Cardiac fibroblast (primary cell): ENCODE data around the gene YARS1.

ENCODE experiments used
- DNase-seq, 2 donors: peaks; one replicate each; pipeline versions ENCODE4 v3.0.0 to v3.0.0-alpha.2; 2010; ENCODE audit warnings: low read depth in 2 of 2
- H3K4me3 ChIP-seq, 2 donors: replicated peaks in 1 of 2; 1 replicate in 1 of 2; 2 replicates in 1 of 2; pipeline ENCODE4 v1.5.1; 2011; ENCODE audit warnings: low read depth in 2 of 2, low read length in 2 of 2, mild to moderate bottlenecking in 2 of 2, moderate library complexity in 1 of 2
- CTCF ChIP-seq: IDR thresholded peaks from one replicate; pipeline ENCODE4 v1.5.1; 2011; ENCODE audit warnings: low read depth, mild to moderate bottlenecking, low read length, inconsistent platforms

The YARS1 gene

GRCh38 chr1:32786856-32787255 lies 30.3 kb downstream of the YARS1 start:
- H3K4me3 ChIP-seq = no peak overlapping the region
- DNase-seq = peak; percentile 47 to 52
- TF ChIP-seq CTCF = peak; percentile 41

- no peak for DNase-seq
- H3K4me3 ChIP-seq = no peak overlapping the region
- TF ChIP-seq CTCF = no peak
These were observed 32.3 kb downstream of the YARS1 start for GRCh38 chr1:32784817-32785216.

GRCh38 chr1:32783851-32784250 lies 33.3 kb downstream of the YARS1 start:
- H3K4me3 ChIP-seq = no peak overlapping the region
- no peak for DNase-seq
- TF ChIP-seq CTCF = no peak

- TF ChIP-seq CTCF = no peak
- no peak overlapping the region for H3K4me3 ChIP-seq
- peak in 1 of 2 donors; percentile 25 for DNase-seq
These were observed 35.1 kb downstream of the YARS1 start for GRCh38 chr1:32782086-32782485.

- DNase-seq = no peak
- TF ChIP-seq CTCF = no peak
- H3K4me3 ChIP-seq = no peak overlapping the region
These were observed 36.4 kb downstream of the YARS1 start for GRCh38 chr1:32780628-32781234.

GRCh38 chr1:32780005-32780404 lies 37.2 kb downstream of the YARS1 start:
- no peak for TF ChIP-seq CTCF
- no peak overlapping the region for H3K4me3 ChIP-seq
- DNase-seq = no peak

GRCh38 chr1:32779242-32779641 lies 37.9 kb downstream of the YARS1 start:
- DNase-seq = no peak
- no peak for TF ChIP-seq CTCF
- no peak overlapping the region for H3K4me3 ChIP-seq
